Activated T-cell treated with anti-CD3 and anti-CD28 coated beads for 48 hours (primary cell): Measurements from ENCODE around the gene ATF7IP2.
A peak's percentile ranks its signal among the peaks of the same experiment; 100 is the strongest.

ENCODE experiments used
- DNase-seq: peaks from one replicate; pipeline ENCODE4 v3.0.0-alpha.2; 2020; ENCODE audit warnings: low read depth

The ATF7IP2 gene

DNA sequence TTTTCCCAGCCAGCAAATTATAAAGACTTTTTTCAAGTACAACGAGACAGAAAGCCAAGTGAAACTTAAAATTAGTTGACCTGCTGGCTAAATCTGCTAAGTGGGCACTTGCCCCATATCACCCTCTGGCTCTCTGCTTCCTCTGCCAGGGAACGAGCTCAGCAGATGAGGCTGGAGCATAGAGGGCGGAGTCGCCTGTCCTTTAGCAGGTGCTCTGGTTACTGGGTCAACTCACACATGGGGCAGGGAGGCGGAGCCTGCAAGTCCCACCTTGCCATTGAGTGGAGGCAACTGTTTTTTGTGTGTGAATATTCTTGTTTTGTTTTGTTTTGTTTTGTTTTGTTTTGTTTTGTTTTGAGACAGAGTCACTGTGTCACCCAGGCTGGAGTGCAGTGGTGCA, 132.0 kb downstream of the ATF7IP2 start:
- no peak for DNase-seq

DNA sequence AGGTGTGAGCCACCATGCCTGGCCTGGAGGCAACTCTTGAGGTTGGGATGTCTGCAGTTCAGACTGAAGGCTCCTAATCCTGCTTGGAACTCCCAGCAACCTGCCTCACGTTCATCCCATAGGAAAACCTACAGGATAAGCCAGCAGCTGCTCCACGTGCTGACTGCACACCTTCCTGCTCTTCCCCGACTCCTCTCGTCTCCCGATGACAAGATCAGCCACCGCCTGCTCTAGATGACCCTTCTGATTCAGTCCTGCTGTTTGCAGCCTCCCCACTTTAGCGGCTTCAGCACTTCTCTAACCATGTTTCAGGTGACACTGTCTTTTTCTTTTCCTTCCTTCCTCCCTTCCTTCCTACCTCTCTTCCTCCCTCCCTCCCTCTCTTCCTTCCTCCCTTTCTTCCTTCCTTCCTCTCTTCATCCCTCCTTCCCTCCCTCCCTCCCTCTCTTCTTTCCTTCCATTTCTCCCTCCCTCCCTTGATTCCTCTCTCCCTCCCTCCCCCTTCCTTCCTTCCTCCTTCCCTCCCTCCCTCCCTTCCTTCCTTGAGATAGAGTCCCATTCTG, 132.7 kb downstream of the ATF7IP2 start:
- no peak for DNase-seq

DNA sequence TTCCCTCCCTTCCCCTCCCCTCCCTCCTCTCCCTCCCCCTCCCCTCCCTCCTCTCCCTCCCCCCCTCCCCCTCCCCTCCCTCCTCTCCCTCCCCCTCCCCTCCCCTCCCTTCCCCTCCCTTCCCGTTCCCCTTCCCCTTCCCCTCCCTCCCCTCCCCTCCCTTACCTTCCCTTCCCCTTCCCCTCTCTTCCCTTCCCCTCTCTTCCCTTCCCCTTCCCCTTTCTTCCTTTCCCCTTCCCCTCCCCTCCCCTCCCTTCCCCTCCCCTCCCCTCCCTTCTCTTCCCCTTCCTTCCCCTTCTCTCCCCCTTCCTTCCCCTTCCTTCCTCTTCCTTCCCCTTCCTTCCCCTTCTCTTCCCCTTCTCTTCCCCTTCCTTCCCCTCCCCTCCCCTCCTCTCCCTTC, 133.4 kb downstream of the ATF7IP2 start:
- DNase-seq = no peak

DNA sequence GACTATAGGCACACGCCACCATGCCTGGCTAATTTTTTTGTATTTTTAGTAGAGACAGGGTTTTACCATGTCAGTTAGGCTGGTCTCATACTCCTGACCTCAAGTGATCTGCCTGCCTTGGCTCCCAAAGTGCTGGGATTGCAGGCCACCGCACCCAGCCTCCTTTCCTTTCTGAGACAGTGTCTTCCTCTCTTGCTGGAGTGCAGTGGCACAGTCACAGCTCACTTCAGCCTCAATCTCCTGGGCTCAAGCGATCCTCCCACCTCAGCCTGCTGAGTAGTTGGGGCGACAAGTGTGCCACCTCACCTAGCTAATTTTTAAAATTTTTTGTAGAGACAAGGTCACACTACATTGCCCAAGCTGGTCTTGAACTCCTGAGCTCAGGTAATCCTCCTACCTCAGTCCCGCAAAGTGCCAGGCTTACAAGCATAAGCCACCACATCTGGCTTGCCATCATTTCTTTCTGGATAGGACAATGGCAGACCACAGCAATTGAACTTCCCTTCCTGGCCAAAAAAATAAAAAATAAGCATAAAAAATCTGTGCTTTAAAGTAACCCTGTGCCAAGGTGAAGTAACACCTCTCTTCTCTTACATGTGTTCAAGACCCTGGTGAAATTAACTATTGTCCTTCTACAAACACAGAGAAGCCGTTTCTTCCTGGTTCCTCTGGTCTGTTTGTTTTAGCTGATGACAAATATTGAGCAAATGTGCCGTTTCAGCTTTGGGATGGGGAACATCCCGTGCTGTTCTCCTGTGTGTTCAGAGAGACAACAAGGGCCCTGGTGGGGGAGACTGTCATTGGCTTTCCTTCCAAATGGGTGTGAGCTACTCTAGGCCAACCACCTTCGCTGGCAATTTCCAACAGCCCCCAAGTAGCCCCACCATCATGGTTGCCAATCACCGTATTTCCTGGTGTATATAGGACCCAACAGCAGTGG, 134.3 kb downstream of the ATF7IP2 start:
- no peak for DNase-seq

DNA sequence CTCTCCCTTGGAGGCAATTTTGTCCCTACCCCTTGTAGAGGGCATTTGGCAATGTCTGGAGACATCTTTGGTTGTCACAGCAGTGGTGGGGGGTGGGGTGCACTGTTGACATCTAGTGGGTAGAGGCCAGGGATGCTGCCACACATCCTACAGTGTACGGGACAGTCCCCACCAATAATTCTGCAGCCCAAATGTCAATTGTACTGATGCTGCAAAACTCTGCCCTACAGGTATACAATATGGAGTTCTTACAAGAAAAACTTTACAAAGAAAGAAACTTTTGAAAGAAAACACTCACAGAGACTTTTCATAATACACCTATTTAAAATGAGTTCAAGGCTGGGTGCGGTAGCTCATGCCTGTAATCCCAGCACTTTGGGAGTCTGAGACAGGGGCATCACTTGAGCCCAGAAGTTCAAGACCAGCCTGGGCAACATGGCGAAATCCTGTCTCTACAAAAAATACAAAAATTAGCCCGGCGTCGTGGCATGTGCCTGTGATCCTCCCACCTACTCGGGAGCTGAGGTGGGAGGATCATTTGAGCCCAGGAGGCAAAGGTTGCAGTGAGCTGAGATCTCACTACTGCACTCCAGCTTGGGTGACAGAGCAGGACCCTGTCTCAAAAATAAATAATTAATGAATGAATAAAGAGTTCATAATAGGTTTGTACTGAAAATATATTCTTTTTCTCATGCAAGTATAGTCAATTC, 135.2 kb downstream of the ATF7IP2 start:
- DNase-seq = no peak

DNA sequence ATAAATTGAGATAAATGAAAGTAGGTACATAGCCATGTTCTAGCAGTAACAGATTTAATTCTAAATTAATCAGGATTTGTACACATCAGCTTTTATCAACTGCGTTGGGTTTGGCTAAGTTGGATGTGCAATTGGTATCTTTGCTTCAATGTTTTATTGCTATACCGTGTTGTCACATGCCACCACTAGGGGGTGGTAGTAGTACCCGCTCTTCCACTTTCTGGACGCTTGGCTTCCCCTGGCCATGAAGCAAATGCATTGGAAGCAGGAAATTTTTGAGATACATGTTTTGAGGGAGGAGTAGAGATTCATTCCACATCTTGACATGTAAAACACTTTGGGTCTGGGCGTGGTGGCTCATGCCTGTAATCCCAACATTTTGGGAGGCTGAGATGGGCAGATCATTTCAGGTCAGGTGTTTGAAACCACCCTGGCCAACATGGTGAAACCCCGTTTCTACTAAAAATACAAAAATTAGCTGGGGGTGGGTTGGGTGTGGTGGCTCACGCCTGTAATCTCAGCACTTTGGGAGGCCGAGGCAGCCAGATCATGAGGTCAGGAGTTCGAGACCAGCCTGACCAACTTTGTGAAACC, 135.9 kb downstream of the ATF7IP2 start:
- peak; percentile 33 for DNase-seq

DNA sequence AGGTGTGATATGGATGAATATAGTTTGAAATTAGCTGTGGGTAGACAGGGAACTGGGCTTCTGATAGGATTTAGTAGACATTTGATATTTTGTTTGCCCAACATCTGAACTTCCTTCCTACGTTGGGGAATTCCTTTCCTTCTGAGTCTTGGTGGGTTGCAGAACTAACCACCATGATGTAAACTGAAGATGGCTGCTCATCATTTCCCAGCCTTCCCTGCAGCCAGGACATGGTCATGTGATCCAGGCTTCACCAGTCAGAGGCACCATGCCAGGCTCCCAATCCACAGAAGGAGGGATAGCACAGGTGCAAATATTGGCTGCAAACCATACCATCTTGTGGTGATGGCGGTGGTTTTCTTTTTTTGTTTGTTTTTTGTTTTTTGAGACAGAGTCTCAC, 137.1 kb downstream of the ATF7IP2 start:
- DNase-seq = no peak

DNA sequence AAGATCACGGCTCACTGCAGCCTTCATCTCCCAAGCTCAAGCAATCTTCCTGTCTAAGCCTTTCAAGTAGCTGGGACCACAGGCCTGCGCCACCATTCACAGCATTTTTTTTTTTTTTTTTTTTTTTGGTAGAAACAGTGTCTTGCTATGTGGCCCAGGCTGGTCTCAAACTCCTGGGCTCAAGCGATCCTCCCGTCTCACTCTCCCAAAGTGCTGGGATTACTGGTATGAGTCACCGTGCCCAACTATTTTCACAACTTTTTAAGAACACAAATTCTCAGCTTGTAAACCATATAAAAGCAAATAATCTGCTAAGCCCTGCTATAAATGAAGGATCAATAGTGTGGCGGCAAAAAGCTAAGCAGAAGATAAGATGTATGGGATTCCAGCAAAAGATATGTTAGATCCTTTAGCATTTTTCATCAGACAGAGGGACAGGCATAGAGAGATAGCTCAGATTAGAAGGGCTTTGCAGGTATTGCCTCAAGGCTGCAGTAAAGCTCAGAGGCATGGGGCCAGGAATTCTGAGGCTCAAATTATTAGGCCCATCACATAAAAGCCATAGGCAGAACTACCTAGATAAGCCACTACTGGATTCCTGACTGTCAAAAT, 139.5 kb downstream of the ATF7IP2 start:
- no peak for DNase-seq

DNA sequence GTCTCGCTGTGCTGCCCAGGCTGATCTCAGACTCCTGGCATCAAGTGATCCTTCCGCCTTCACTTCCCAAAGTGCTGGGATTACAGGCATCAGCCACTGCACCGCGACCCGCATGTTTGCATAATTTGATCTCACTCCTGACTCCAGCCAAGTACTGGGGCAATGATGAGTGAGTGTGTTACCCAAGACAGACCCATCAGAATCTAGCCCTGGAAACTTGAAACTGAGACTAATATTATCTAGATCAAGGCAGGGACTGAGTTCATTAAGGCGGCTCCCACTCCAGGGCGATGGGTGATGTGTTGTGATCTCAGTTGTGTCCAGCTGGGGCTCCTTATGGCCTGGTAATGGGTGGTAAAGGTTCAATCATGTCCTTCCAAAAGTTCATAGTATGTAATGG, 141.1 kb downstream of the ATF7IP2 start:
- DNase-seq = no peak

DNA sequence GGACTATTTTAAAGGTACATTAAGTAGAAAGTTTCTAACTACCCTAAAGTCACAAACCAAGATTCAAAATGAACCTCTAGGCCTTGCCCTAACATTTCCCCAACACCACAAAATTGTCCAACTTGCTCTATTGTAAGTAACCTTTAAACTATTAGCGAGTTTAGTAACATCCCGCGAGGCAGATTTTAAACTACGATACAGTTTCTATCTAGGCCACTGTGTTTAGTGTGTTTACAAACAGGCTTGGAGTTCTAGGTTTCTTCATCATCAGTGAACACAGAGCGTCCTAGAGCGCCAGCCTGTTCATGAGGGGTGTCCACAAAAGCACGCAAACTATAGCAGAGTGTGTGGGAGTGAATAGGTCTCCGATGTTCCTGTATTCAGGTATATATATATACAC, 142.8 kb downstream of the ATF7IP2 start:
- no peak for DNase-seq

DNA sequence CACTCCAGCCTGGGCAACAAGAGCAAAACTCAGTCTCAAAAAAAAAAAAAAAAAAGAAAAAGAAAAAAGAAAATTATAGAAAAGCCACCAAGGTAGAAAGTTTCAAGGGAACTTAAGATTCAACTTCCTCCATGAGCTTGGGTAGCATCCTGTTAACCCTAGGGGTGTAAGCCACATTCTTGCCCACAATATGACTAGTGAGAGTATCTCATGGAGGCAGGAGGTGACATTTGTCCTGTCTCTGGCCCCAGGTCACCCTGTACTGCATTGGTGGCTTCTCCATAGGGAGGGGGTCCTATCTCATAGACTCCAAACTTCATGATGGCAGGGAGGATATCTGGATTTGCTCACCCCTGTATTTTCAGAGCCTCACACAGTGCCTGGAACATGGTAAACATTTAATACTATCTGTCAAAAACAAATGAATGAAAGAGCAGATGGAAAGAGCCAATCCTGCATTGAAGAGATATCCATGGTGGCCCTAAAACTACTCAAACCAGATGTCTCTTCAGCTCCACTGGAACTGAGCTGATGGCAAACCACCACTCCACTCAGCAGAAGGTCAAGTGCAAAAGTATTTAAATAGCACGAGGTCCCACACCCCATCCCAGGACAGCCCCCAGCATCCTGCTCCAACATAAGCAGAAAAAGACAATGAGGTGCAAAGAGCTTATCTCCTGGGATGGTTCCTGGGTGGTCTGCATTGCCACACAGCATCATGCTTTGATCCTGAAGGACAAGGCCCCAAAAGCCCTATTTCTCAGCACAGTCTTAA, 144.2 kb downstream of the ATF7IP2 start:
- no peak for DNase-seq

DNA sequence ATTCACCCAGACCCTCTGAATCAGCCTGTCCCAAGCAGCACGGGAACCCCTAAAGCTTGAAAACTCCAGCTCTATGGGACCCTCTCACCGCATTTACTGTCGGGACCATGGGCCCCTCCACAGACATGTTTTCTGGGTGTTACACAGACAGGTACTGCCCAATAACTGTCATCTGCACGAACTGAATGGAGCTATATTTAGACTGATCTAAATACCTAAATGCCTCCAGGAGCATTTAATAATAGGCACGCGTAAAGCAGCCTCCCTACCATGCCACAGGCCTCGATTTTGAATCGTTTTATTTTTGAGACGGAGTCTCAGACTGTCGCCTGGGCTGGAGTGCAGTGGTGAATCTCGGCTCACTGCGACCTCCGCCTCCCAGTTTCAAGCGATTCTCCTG, 144.8 kb downstream of the ATF7IP2 start:
- DNase-seq = no peak

DNA sequence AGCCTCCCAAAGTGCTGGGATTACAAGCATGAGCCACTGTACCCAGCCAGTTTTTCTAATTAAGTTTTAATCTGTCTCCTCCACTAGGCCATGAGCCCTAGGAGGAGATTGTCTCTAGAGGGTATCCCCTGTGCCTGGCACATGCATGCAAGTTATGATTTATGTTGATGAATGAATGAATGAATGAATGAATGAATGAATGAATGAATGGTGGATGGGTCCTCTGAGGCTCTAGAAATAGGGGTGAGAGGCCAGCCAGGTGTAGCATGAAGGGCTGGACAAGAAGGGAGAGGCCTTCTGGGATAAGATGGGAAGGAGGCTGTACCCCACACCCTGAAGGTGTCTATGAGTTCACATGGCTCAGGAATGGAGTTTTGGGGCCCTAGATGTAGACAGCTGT, 145.7 kb downstream of the ATF7IP2 start:
- DNase-seq = no peak
